ENCODE measurements around the gene YPEL2. TPM values are rescaled to one million over a fixed set of nuclear protein-coding genes. Genes with fewer than 3 reads are reported as not detected.

YPEL2 gene
- total and polyA plus RNA-seq, 2 donors (not counting 3 experiments of a cell fraction or from before 2014, with no cell fraction given): 36.5 to 66.8 TPM

DNA sequence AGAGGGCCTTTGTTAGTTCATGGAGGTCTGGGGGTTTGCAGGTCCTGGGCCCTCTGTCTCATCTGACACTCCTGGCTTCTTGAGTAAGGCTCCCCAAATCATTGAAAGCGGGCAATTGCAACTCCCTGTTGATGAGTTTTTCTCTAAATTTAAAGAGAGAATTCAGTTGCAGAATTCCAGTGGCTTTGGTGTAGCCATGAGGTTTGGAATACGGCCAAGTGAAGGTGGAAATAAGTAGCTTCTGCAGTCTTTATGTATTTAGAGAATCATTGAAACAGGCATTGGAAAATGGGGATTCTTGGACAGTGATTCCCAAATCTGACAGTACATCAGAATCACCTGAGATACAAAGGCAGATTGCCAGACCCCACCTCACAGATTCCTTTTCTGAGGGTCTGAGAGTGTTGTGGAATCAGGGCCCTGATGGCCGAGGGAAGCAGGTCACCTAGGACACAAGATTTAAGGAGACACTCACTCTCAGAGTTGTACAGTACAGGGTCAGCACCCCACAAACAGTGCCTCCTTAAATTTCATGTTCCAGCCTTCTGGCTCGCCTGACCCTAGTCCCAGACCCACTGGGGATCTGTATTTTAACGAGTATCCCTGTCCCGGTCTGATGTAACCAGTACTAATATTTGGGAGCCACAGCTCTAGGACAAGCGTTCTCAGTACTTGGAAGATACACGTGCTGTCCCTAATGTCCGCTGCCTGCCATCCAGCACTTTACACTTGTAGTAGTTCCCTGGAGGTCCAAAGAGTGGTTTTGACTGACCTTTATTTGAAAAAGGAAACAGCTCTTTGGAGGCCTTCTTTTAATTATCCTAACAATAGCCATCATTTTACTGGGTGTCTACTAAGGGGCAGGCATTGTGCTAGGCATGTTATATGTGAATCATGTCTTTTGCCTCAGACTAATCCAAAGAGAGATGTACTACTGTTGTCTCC lies 37.8 kb downstream of the YPEL2 start:
- no peaks in the 10 kb centered on the region for H3K9me3 ChIP-seq (replicated peaks; ENCODE audit: control insufficient read depth, insufficient read depth, low read length)
- BruUV-seq (replicated peaks): no TSS peak
- no peaks in the 10 kb centered on the region for H4K20me1 ChIP-seq (replicated peaks; ENCODE audit: control insufficient read depth, extremely low read depth, insufficient read depth, low read length)
- intact Hi-C loops (cut with micrococcal nuclease) (no loop called here), dilution Hi-C loops (cut with MboI; ENCODE audit: extremely low pct_ligation_motif_present, low sequenced_read_pairs) (no loop called here)
- no peak overlapping the region for H3K27ac ChIP-seq (ENCODE audit: insufficient read depth, low read depth, low read length)
- H3K9ac ChIP-seq (replicated peaks; ENCODE audit: extremely low read depth, insufficient read depth, low read length): no peak overlapping the region
- H3K9me1 ChIP-seq (replicated peaks; ENCODE audit: control insufficient read depth, extremely low read depth, insufficient read depth, low read length): no peaks in the 10 kb centered on the region
- DNase-seq (ENCODE audit: low read depth, low spot score) (no peak), FAIRE-seq (no peak)
- no peak overlapping the region for H3K4me3 ChIP-seq (replicated peaks in 1 of 3; ENCODE audit: insufficient read depth in 1 of 3, low read depth in 1 of 3, low read length in 3 of 3)
- H3K4me1 ChIP-seq (ENCODE audit: control insufficient read depth, extremely low read depth, insufficient read depth, low read length): peaks cover 62% of the 10 kb centered on the region
- peaks cover 0 to 7% of the 10 kb centered on the region in 2 experiments for H3K36me3 ChIP-seq (ENCODE audit: control insufficient read depth in 2 of 2, extremely low read depth in 1 of 2, insufficient read depth in 2 of 2, low read length in 2 of 2)
- peaks cover 31% of the 10 kb centered on the region for H3K79me2 ChIP-seq (ENCODE audit: control insufficient read depth, insufficient read depth, low read length)
- TF ChIP-seq FOS (IDR thresholded peaks at IDR 0.05; ENCODE audit: borderline replicate concordance, insufficient read depth, low read length): no peak
- TF ChIP-seq GATA2 (IDR thresholded peaks at IDR 0.05; ENCODE audit: insufficient read depth, insufficient read length, low read depth, low read length): no peak
- no peak overlapping the region for H3K4me2 ChIP-seq (ENCODE audit: insufficient read depth, low read length)
- no peak overlapping the region for H2AFZ ChIP-seq (ENCODE audit: low read depth, low read length)
- POLR2A ChIA-PET: no interaction called here
- no peaks in the 10 kb centered on the region for H3K27me3 ChIP-seq (ENCODE audit: control insufficient read depth in 2 of 2, insufficient read depth in 2 of 2, low read length in 2 of 2)
- CTCF ChIA-PET: interaction anchor here (1.1 kb wide), 1 partner anchor 37 kb away, joined by 3 read pairs; no protein-coding TSS in a partner anchor

DNA sequence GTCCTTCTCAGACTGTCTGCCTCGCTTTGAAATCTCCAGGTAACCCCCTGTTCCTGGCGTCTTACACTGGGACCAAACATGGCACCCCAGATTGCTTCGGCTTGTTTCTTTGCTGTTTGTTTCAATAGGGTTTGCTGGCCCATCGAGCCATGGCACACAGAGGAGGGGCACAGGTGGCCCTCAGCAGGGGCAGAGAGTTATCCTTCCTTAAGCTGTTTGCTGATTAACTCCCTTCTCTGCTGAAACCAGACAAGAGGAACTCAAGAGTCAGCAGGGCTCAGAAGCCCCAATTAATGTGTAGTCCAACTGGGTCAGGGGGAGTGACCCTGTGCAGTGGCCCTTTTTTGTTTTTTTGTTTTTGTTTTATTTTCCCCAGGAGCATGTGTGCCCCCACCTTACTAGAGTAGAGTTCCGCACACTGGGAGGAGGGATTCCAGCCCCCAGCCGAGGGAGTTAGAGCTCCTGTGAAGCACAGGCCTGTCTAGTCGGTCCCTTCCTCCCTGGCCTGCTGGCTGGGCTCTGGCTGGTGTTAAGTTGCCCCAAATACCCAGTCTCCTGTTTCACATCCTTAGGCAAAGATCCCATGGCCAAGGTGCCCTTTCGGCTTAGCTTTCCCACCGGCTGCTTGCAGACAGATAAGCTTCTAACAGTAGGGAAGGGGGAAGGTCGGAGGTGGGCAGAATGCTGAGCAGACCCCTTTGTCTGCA lies 39.3 kb downstream of the YPEL2 start:
- H3K4me2 ChIP-seq (ENCODE audit: insufficient read depth, low read length): no peak overlapping the region
- H3K27ac ChIP-seq (ENCODE audit: insufficient read depth, low read depth, low read length): peak overlapping the region; percentile 71
- H3K27me3 ChIP-seq (ENCODE audit: control insufficient read depth in 2 of 2, insufficient read depth in 2 of 2, low read length in 2 of 2): no peaks in the 10 kb centered on the region
- no TSS peak for BruUV-seq (replicated peaks)
- intact Hi-C loops (cut with micrococcal nuclease): no loop called here
- ChIA-PET CTCF (interaction anchor here (1.1 to 2.0 kb wide), 2 partner anchors 9 to 41 kb away, joined by 4 to 6 read pairs; no protein-coding TSS in a partner anchor), POLR2A (no interaction called here)
- H3K4me1 ChIP-seq (ENCODE audit: control insufficient read depth, extremely low read depth, insufficient read depth, low read length): peaks cover 57% of the 10 kb centered on the region
- no peak for FAIRE-seq
- no peak overlapping the region for H3K4me3 ChIP-seq (replicated peaks in 1 of 3; ENCODE audit: insufficient read depth in 1 of 3, low read depth in 1 of 3, low read length in 3 of 3)
- TF ChIP-seq POLR2A (IDR thresholded peaks at IDR 0.05; ENCODE audit: low read depth, low read length): no peak
- no peak for TF ChIP-seq MAX (IDR thresholded peaks at IDR 0.05; ENCODE audit: insufficient read depth, insufficient read length)
- TF ChIP-seq POLR2AphosphoS5 (IDR thresholded peaks at IDR 0.05; ENCODE audit: insufficient read depth, low read depth, low read length): no peak
- no peak for TF ChIP-seq GATA2 (IDR thresholded peaks at IDR 0.05; ENCODE audit: insufficient read depth, insufficient read length, low read depth, low read length)
- no peak for TF ChIP-seq JUN (IDR thresholded peaks at IDR 0.05; ENCODE audit: borderline replicate concordance, insufficient read depth, insufficient read length, low read depth)
- TF ChIP-seq FOS (IDR thresholded peaks at IDR 0.05; ENCODE audit: borderline replicate concordance, insufficient read depth, low read length): no peak
- TF ChIP-seq EZH2 (IDR thresholded peaks at IDR 0.05; ENCODE audit: borderline replicate concordance, low read depth, low read length, severe bottlenecking): no peak
- TF ChIP-seq CTCF (IDR thresholded peaks at IDR 0.05; ENCODE audit: extremely low read depth in 1 of 2, insufficient read depth in 1 of 2, low read depth in 1 of 2, low read length in 2 of 2): no peak
- no peak for TF ChIP-seq MYC (IDR thresholded peaks at IDR 0.05; ENCODE audit: low read depth, low read length)
- no peaks in the 10 kb centered on the region for H3K9me1 ChIP-seq (replicated peaks; ENCODE audit: control insufficient read depth, extremely low read depth, insufficient read depth, low read length)
- DNase-seq (ENCODE audit: low read depth, low spot score): peak; percentile 28
- peaks cover 0 to 4% of the 10 kb centered on the region in 2 experiments for H3K36me3 ChIP-seq (ENCODE audit: control insufficient read depth in 2 of 2, extremely low read depth in 1 of 2, insufficient read depth in 2 of 2, low read length in 2 of 2)
- peak overlapping the region; percentile 32 for H3K9ac ChIP-seq (replicated peaks; ENCODE audit: extremely low read depth, insufficient read depth, low read length)
- peaks cover 38% of the 10 kb centered on the region for H3K79me2 ChIP-seq (ENCODE audit: control insufficient read depth, insufficient read depth, low read length)
- H4K20me1 ChIP-seq (replicated peaks; ENCODE audit: control insufficient read depth, extremely low read depth, insufficient read depth, low read length): no peaks in the 10 kb centered on the region
- no peak overlapping the region for H2AFZ ChIP-seq (ENCODE audit: low read depth, low read length)
- H3K9me3 ChIP-seq (replicated peaks; ENCODE audit: control insufficient read depth, insufficient read depth, low read length): no peaks in the 10 kb centered on the region
- dilution Hi-C loops (cut with MboI; ENCODE audit: extremely low pct_ligation_motif_present, low sequenced_read_pairs): no loop called here
